NB4 (cell line): Measurements from ENCODE around the gene PHACTR2.

Experiments
- CTCF ChIP-seq: IDR thresholded peaks from one replicate; pipeline ENCODE4 v1.5.1; 2012; ENCODE audit warnings: low read depth, low read length
- POLR2A ChIP-seq: IDR thresholded peaks from 2 replicates; pipeline ENCODE4 v1.6.1; 2011; ENCODE audit warnings: mild to moderate bottlenecking; ENCODE audit not compliant: insufficient read length; ENCODE audit errors: extremely low read depth

GRCh38 chr6:143752459-143752858 lies 74.7 kb downstream of the PHACTR2 start:
- TF ChIP-seq POLR2A (no peak), CTCF (no peak)
